Duodenal mucosa (tissue), 2 donors: ENCODE results near the gene RRP15.

ENCODE experiments used
- H3K27ac ChIP-seq: one replicate; pipeline ENCODE4 v1.7.0; 2013; ENCODE audit warnings: low read depth, low read length
- H3K27me3 ChIP-seq, 2 donors: one replicate each; pipeline ENCODE4 v1.7.0; 2013; ENCODE audit warnings: low read length in 2 of 2, control low read depth in 1 of 2; ENCODE audit not compliant: insufficient read depth in 2 of 2, control insufficient read depth in 1 of 2
- H3K36me3 ChIP-seq, 2 donors: one replicate each; pipeline ENCODE4 v1.7.0; 2013; ENCODE audit warnings: low read length in 2 of 2, control low read depth in 1 of 2; ENCODE audit not compliant: insufficient read depth in 2 of 2, control insufficient read depth in 1 of 2
- H3K4me1 ChIP-seq, 2 donors: one replicate each; pipeline ENCODE4 v1.7.0; 2013; ENCODE audit warnings: low read length in 2 of 2, control low read depth in 1 of 2; ENCODE audit not compliant: insufficient read depth in 2 of 2, control insufficient read depth in 1 of 2
- H3K4me3 ChIP-seq, 2 donors: one replicate each; pipeline ENCODE4 v1.7.0; 2013; ENCODE audit warnings: low read length in 2 of 2, low read depth in 1 of 2
- H3K9ac ChIP-seq, 2 donors: one replicate each; pipeline ENCODE4 v1.7.0; 2013; ENCODE audit warnings: low read length in 2 of 2, low read depth in 1 of 2
- H3K9me3 ChIP-seq, 2 donors: one replicate each; pipeline ENCODE4 v1.7.0; 2013; ENCODE audit warnings: low read length in 2 of 2, control low read depth in 1 of 2; ENCODE audit not compliant: control insufficient read depth in 1 of 2

Gene RRP15

DNA sequence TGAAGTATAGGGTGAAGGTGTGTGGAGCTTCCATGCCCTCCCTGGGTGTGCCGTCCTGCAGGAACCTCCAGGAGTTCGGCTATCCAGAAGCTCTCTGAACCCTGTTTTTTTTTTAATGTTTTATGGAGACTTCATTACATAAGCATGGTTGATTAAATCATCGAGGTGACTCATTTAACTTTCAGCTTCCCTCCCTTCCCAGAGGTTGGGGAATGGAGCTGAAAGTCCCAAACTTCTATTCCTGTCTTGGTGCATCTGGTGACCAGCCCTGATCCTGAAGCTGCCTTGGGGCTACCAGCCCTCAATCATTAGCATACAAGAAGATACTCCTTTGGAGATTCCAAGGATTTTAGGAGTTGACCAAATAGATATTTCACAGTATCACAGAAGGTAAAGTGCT is 9.5 kb downstream of the RRP15 start:
- Histone ChIP-seq H3K36me3 (peaks cover 0 to 5% of the 10 kb centered on the region in 2 donors), H3K27ac (no peak overlapping the region), H3K9me3 (no peaks in the 10 kb centered on the region), H3K4me3 (no peak overlapping the region), H3K4me1 (no peaks in the 10 kb centered on the region), H3K27me3 (no peaks in the 10 kb centered on the region), H3K9ac (no peak overlapping the region)

DNA sequence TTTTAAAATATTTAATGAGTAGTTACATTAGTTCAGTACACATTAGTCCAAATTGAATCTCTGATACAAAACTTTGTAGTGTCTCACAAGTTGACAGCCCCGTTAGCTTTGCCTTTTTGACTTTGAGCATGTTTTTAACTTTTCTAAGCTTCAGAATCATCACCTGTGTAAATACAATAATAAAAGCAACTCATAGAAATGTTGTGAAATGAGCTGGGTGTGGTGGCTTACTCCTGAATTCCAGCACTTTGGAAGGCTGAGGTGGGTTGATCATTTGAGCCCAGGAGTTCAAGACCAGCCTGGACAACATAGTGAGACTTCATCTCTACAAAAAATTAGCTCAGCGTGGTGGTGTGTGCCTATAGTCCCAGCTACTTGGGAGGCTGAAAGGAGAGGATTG is 11.1 kb downstream of the RRP15 start:
- no peaks in the 10 kb centered on the region for H3K9me3 ChIP-seq
- no peak overlapping the region for H3K9ac ChIP-seq
- no peak overlapping the region for H3K27ac ChIP-seq
- peaks cover 0 to 5% of the 10 kb centered on the region in 2 donors for H3K36me3 ChIP-seq
- no peak overlapping the region for H3K4me3 ChIP-seq
- no peaks in the 10 kb centered on the region for H3K27me3 ChIP-seq
- H3K4me1 ChIP-seq: no peaks in the 10 kb centered on the region

DNA sequence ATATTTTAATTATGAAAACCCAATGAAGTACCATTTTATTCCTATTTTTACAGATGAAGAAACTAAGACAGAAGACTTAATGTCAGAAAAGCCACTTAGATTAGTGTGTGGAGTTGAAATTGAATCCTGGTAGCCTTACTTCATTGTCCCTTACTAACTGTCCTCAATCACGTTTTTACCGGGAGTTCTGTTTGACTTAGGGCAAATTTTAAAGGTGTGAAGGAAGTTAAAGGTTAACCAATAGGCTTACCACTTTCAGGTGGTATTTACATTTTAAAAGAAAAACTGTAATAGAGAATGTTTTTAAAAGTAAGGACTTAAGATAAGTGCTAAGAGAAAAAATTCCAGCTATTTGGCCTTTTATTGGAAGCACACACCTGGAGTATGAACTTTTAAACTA is 12.4 kb downstream of the RRP15 start:
- Histone ChIP-seq H3K9me3 (no peaks in the 10 kb centered on the region), H3K36me3 (peaks cover 0 to 5% of the 10 kb centered on the region in 2 donors), H3K27me3 (no peaks in the 10 kb centered on the region), H3K9ac (no peak overlapping the region), H3K27ac (no peak overlapping the region), H3K4me3 (no peak overlapping the region), H3K4me1 (no peaks in the 10 kb centered on the region)

- Histone ChIP-seq H3K4me1 (no peaks in the 10 kb centered on the region), H3K4me3 (no peak overlapping the region), H3K9ac (no peak overlapping the region), H3K27ac (no peak overlapping the region), H3K9me3 (no peaks in the 10 kb centered on the region), H3K27me3 (no peaks in the 10 kb centered on the region), H3K36me3 (peaks cover 0 to 5% of the 10 kb centered on the region in 2 donors)
These were observed 12.8 kb downstream of the RRP15 start for GRCh38 chr1:218297867-218298266.

DNA sequence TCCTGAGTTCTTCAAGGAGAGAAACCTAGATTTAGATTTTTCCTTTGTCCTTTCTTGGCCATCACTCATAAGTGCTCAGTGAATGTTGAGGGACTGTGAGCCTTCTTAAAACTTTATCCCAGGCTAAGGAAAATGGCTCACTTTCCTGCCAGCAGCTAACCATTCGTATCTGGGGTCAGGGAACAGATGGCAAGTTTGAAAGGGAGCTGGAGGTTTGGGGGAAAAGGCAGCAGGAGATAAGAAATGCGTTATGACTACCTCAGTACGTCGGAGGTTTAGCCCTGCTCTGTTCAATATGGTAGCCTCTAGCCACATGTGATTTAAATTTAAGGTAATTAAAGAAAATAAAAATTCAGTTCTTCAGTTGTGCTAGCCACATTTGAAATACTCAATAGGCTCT is 13.3 kb downstream of the RRP15 start:
- no peaks in the 10 kb centered on the region for H3K9me3 ChIP-seq

GRCh38 chr1:218299416-218299815 is 14.3 kb downstream of the RRP15 start:
- H3K27ac ChIP-seq: no peak overlapping the region

More for the DNA sequence above, 13.3 kb downstream of the RRP15 start:
- Histone ChIP-seq H3K4me3 (no peak overlapping the region), H3K27ac (no peak overlapping the region), H3K27me3 (no peaks in the 10 kb centered on the region), H3K9ac (no peak overlapping the region), H3K36me3 (peaks cover 0 to 5% of the 10 kb centered on the region in 2 donors), H3K4me1 (no peaks in the 10 kb centered on the region)

DNA sequence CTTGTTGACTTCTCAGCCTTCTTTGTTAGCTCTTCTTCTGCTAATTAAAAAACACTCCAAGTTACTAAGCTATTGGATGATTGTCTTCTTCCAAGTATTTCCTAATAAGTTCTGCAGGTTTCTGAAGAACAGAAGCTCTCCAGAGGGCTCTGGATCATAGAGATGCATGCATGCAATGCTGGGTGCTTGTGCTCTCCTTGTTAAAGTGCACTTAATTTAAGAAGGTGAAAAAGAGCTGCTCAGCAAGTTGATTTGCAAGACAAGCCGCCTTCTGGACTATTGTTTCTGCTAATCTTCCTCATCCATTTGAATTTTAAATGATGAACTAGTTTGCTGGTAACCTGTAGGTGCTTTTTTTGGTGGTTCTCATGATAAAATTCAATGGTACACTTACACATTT is 16.1 kb downstream of the RRP15 start:
- Histone ChIP-seq H3K4me1 (no peaks in the 10 kb centered on the region), H3K27ac (no peak overlapping the region), H3K36me3 (peaks cover 0 to 6% of the 10 kb centered on the region in 2 donors), H3K4me3 (no peak overlapping the region), H3K9ac (no peak overlapping the region), H3K27me3 (no peaks in the 10 kb centered on the region), H3K9me3 (no peaks in the 10 kb centered on the region)

More at GRCh38 chr1:218299416-218299815, 14.3 kb downstream of the RRP15 start:
- no peak overlapping the region for H3K4me3 ChIP-seq
- H3K9ac ChIP-seq: no peak overlapping the region
- no peaks in the 10 kb centered on the region for H3K27me3 ChIP-seq
- no peaks in the 10 kb centered on the region for H3K4me1 ChIP-seq
- H3K36me3 ChIP-seq: peaks cover 0 to under 1% of the 10 kb centered on the region in 2 donors
- H3K9me3 ChIP-seq: no peaks in the 10 kb centered on the region

DNA sequence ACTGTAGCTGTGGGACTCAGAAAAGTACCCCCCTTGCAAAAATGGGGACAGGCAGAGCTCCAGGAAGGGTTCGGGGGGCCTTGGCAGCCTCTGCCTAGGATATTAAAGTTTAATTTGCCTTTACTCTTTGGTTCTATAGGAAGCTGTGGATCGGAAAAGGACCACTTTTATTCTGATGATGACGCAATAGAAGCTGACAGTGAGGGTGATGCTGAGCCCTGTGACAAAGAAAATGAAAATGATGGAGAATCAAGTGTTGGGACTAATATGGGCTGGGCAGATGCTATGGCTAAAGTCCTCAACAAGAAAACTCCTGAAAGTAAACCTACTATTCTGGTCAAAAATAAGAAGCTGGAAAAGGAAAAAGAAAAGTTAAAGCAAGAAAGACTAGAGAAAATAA is 17.1 kb downstream of the RRP15 start:
- Histone ChIP-seq H3K9me3 (no peaks in the 10 kb centered on the region), H3K9ac (no peak overlapping the region), H3K4me3 (no peak overlapping the region), H3K27me3 (no peaks in the 10 kb centered on the region), H3K27ac (no peak overlapping the region), H3K4me1 (no peaks in the 10 kb centered on the region), H3K36me3 (peaks cover 0 to 6% of the 10 kb centered on the region in 2 donors)

DNA sequence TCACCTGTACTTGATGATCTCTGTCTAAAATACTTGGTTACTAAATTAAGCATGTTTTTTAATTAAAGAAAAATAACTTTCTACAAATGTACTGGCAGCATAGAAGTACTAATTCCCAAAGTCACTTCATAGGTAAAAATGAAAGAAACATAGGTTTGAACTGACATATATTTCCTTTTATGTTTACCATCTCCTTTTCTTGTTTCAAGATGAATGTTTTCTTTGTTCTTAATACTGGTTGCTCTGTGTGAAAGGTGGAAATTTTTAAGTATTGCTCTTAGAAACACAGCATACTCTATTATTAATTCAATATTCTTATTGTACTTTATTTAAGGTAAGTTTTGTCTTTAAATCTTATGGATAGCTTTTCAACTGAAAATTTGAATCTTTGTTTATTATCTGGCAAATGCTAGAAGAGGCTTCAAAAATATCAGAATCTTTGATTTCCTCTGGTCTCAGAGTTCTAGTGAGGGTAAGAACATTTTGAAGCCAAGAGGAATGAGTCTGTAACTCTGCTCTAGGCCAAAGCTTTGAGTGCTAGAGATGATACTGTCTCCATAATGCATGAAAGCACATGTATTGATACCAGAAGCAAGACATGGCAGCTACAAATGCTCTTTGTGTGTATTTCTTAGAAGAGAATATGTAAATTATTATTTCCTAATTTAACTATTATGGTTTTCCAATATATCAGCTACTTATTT is 18.2 kb downstream of the RRP15 start:
- H3K27me3 ChIP-seq: no peaks in the 10 kb centered on the region
- H3K27ac ChIP-seq: no peak overlapping the region
- no peaks in the 10 kb centered on the region for H3K9me3 ChIP-seq
- peaks cover 0 to 6% of the 10 kb centered on the region in 2 donors for H3K36me3 ChIP-seq
- no peak overlapping the region for H3K9ac ChIP-seq
- H3K4me3 ChIP-seq: no peak overlapping the region
- H3K4me1 ChIP-seq: no peaks in the 10 kb centered on the region

GRCh38 chr1:218304281-218305039 is 19.4 kb downstream of the RRP15 start:
- no peak overlapping the region for H3K9ac ChIP-seq
- H3K4me1 ChIP-seq: no peaks in the 10 kb centered on the region
- H3K27me3 ChIP-seq: no peaks in the 10 kb centered on the region
- no peaks in the 10 kb centered on the region for H3K9me3 ChIP-seq
- no peak overlapping the region for H3K4me3 ChIP-seq
- no peak overlapping the region for H3K27ac ChIP-seq
- H3K36me3 ChIP-seq: peaks cover 0 to 6% of the 10 kb centered on the region in 2 donors
